HepG2 (cell line): ENCODE results near the gene STK11. TPM values are rescaled to one million over a fixed set of nuclear protein-coding genes. Genes with fewer than 3 reads are reported as not detected.
A peak's percentile ranks its signal among the peaks of the same experiment; 100 is the strongest.

Source experiments
- ATF7 ChIP-seq, 2 experiments: fragments of 450-650 bp in 1 of 2; sonication (generic) in 1 of 2; formaldehyde crosslinking in 1 of 2; IDR thresholded peaks; 2 replicates each; pipeline versions ENCODE4 v1.4.0 to v1.6.1; 2016 to 2020; ENCODE audit warnings: antibody characterized with exemption in 1 of 2, mild to moderate bottlenecking in 1 of 2, missing genetic modification reagents in 1 of 2
- CENPX ChIP-seq: sonication (generic); formaldehyde crosslinking; IDR thresholded peaks from 2 replicates; pipeline ENCODE4 v1.9.0; 2021; ENCODE audit warnings: mild to moderate bottlenecking, missing genetic modification reagents, moderate library complexity
- DMAP1 ChIP-seq: IDR thresholded peaks from 2 replicates; pipeline ENCODE4 v1.6.1; 2016
- FOXK2 ChIP-seq: fragments of 450-650 bp; IDR thresholded peaks from 2 replicates; pipeline ENCODE4 v1.6.1; 2016
- FOXM1 ChIP-seq: sonication (generic); formaldehyde crosslinking; IDR thresholded peaks from 2 replicates; pipeline ENCODE4 v1.5.0; 2020; ENCODE audit warnings: missing genetic modification reagents
- FOXP4 ChIP-seq: sonication (generic); formaldehyde crosslinking; IDR thresholded peaks from 2 replicates; pipeline ENCODE4 v1.4.0; 2020; ENCODE audit warnings: missing genetic modification reagents
- GLI4 ChIP-seq: sonication (generic); formaldehyde crosslinking; IDR thresholded peaks from 2 replicates; pipeline ENCODE4 v1.5.1; 2020; ENCODE audit warnings: missing genetic modification reagents, mild to moderate bottlenecking, moderate library complexity, borderline replicate concordance
- HCFC1 ChIP-seq: fragments of 150-350 bp; IDR thresholded peaks from 2 replicates; pipeline ENCODE4 v1.6.1; 2014; ENCODE audit warnings: low read depth, low read length
- HNF4A ChIP-seq: sonication (generic); formaldehyde crosslinking; IDR thresholded peaks from 2 replicates; pipeline ENCODE4 v1.4.0; 2020; ENCODE audit warnings: missing genetic modification reagents
- MED1 ChIP-seq: sonication (generic); formaldehyde crosslinking; IDR thresholded peaks from 2 replicates; pipeline ENCODE4 v1.4.0; 2020; ENCODE audit warnings: missing genetic modification reagents
- POLR2A ChIP-seq, 2 experiments: IDR thresholded peaks; 2 replicates each; pipeline ENCODE4 v1.6.1; 2011; ENCODE audit warnings: low read depth in 2 of 2, low read length in 2 of 2, mild to moderate bottlenecking in 1 of 2, moderate library complexity in 1 of 2; ENCODE audit not compliant: insufficient read depth in 1 of 2
- TP53 ChIP-seq: sonication (generic); formaldehyde crosslinking; conservative IDR thresholded peaks from 2 replicates; pipeline ENCODE4 v1.4.0; 2020; ENCODE audit warnings: missing genetic modification reagents
- ZMAT3 ChIP-seq: sonication (generic); formaldehyde crosslinking; conservative IDR thresholded peaks from 2 replicates; pipeline ENCODE4 v1.7.0; 2021; ENCODE audit warnings: missing genetic modification reagents
- ZNF230 ChIP-seq: sonication (generic); formaldehyde crosslinking; IDR thresholded peaks from 2 replicates; pipeline ENCODE4 v1.4.0; 2020; ENCODE audit warnings: mild to moderate bottlenecking, missing genetic modification reagents
- ZNF484 ChIP-seq: sonication (generic); formaldehyde crosslinking; IDR thresholded peaks from 2 replicates; pipeline ENCODE4 v1.5.1; 2020; ENCODE audit warnings: mild to moderate bottlenecking, low read depth, missing genetic modification reagents, borderline replicate concordance
- ZNF670 ChIP-seq: sonication (generic); formaldehyde crosslinking; IDR thresholded peaks from 2 replicates; pipeline ENCODE4 v1.8.0; 2022; ENCODE audit warnings: mild to moderate bottlenecking, missing genetic modification reagents, borderline replicate concordance
- ZNF879 ChIP-seq: sonication (generic); formaldehyde crosslinking; IDR thresholded peaks from 2 replicates; pipeline ENCODE4 v1.8.1; 2023; ENCODE audit warnings: missing genetic modification reagents
- polyA plus RNA-seq, 8 experiments: library from polyadenylated mRNA; depleted of rRNA in 3 of 8; stranded (reverse) in 7 of 8; unstranded in 1 of 8; fragments of >200 nt; fragmentation: Illumina TruSeq in 4 of 8; extraction: Trizol in 4 of 8; gene quantifications; 2 replicates each; pipeline versions ENCODE4 v1.2.1 to v1.2.3, GENCODE V29; 2011 to 2016; ENCODE audit warnings: low read depth in 4 of 8, missing spikeins in 1 of 8, mixed read lengths in 1 of 8; ENCODE audit not compliant: insufficient read depth in 1 of 8
- total RNA-seq, 5 experiments: library from RNA; depleted of rRNA; stranded (reverse); fragments of >200 nt; fragmentation: Illumina TruSeq; extraction: Trizol; gene quantifications; 2 replicates each; pipeline ENCODE4 v1.2.3, GENCODE V29; 2016; ENCODE audit warnings: low read depth in 1 of 5
- TF ChIP-seq, protein P1 (sequence below): sonication (generic); formaldehyde crosslinking; IDR thresholded peaks from 2 replicates; pipeline ENCODE4 v1.5.0; 2020; ENCODE audit warnings: mild to moderate bottlenecking, missing genetic modification reagents, borderline replicate concordance
- TF ChIP-seq, protein P2 (sequence below): sonication (generic); formaldehyde crosslinking; conservative IDR thresholded peaks from 2 replicates; pipeline ENCODE4 v1.4.0; 2020; ENCODE audit warnings: missing genetic modification reagents
- TF ChIP-seq, protein P3 (sequence below): sonication (generic); formaldehyde crosslinking; IDR thresholded peaks from 2 replicates; pipeline ENCODE4 v1.4.0; 2020; ENCODE audit warnings: mild to moderate bottlenecking, missing genetic modification reagents

The STK11 gene
- total and polyA plus RNA-seq, 2 of the 13 experiments (the other 11 are each of a cell fraction or from before 2014, with no cell fraction given) = 27.5 to 43.6 TPM

- TF ChIP-seq ZNF484 (CRISPR knock-in tag) (no peak), FOXK2 (no peak), FOXP4 (no peak), HCFC1 (no peak), DMAP1 (CRISPR knock-in tag) (no peak), FOXM1 (CRISPR knock-in tag) (no peak), POLR2A (IDR thresholded peaks at IDR 0.05; ENCODE audit: insufficient read depth in 1 of 2, low read depth in 2 of 2, low read length in 2 of 2) (0 out of 4 replicates have a peak, but pooled peaks of 1 of the 2 experiments have one; percentile 15), GLI4 (no peak), MED1 (CRISPR knock-in tag) (0 out of 2 replicates have a peak, but pooled peaks have one; percentile 20), ZNF230 (no peak), TP53 (CRISPR knock-in tag) (no peak), ZNF670 (CRISPR knock-in tag) (no peak), HNF4A (CRISPR knock-in tag) (0 out of 2 replicates have a peak, but pooled peaks have one; percentile 7), ZMAT3 (0 out of 2 replicates have a peak, but pooled peaks have one; percentile 58), ZNF879 (CRISPR knock-in tag) (no peak), CENPX (no peak), ATF7 (IDR thresholded peaks at IDR 0.05) (no peak), ATF7 (CRISPR knock-in tag; IDR thresholded peaks at IDR 0.05) (no peak)
- TF ChIP-seq, protein P1, sequence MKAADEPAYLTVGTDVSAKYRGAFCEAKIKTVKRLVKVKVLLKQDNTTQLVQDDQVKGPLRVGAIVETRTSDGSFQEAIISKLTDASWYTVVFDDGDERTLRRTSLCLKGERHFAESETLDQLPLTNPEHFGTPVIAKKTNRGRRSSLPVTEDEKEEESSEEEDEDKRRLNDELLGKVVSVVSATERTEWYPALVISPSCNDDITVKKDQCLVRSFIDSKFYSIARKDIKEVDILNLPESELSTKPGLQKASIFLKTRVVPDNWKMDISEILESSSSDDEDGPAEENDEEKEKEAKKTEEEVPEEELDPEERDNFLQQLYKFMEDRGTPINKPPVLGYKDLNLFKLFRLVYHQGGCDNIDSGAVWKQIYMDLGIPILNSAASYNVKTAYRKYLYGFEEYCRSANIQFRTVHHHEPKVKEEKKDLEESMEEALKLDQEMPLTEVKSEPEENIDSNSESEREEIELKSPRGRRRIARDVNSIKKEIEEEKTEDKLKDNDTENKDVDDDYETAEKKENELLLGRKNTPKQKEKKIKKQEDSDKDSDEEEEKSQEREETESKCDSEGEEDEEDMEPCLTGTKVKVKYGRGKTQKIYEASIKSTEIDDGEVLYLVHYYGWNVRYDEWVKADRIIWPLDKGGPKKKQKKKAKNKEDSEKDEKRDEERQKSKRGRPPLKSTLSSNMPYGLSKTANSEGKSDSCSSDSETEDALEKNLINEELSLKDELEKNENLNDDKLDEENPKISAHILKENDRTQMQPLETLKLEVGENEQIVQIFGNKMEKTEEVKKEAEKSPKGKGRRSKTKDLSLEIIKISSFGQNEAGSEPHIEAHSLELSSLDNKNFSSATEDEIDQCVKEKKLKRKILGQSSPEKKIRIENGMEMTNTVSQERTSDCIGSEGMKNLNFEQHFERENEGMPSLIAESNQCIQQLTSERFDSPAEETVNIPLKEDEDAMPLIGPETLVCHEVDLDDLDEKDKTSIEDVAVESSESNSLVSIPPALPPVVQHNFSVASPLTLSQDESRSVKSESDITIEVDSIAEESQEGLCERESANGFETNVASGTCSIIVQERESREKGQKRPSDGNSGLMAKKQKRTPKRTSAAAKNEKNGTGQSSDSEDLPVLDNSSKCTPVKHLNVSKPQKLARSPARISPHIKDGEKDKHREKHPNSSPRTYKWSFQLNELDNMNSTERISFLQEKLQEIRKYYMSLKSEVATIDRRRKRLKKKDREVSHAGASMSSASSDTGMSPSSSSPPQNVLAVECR (CRISPR knock-in tag) = peak; percentile 68; the same call in 1 of the 2 replicates
- TF ChIP-seq, protein P2, sequence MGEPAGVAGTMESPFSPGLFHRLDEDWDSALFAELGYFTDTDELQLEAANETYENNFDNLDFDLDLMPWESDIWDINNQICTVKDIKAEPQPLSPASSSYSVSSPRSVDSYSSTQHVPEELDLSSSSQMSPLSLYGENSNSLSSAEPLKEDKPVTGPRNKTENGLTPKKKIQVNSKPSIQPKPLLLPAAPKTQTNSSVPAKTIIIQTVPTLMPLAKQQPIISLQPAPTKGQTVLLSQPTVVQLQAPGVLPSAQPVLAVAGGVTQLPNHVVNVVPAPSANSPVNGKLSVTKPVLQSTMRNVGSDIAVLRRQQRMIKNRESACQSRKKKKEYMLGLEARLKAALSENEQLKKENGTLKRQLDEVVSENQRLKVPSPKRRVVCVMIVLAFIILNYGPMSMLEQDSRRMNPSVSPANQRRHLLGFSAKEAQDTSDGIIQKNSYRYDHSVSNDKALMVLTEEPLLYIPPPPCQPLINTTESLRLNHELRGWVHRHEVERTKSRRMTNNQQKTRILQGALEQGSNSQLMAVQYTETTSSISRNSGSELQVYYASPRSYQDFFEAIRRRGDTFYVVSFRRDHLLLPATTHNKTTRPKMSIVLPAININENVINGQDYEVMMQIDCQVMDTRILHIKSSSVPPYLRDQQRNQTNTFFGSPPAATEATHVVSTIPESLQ (CRISPR knock-in tag) = no peak
- TF ChIP-seq, protein P3, sequence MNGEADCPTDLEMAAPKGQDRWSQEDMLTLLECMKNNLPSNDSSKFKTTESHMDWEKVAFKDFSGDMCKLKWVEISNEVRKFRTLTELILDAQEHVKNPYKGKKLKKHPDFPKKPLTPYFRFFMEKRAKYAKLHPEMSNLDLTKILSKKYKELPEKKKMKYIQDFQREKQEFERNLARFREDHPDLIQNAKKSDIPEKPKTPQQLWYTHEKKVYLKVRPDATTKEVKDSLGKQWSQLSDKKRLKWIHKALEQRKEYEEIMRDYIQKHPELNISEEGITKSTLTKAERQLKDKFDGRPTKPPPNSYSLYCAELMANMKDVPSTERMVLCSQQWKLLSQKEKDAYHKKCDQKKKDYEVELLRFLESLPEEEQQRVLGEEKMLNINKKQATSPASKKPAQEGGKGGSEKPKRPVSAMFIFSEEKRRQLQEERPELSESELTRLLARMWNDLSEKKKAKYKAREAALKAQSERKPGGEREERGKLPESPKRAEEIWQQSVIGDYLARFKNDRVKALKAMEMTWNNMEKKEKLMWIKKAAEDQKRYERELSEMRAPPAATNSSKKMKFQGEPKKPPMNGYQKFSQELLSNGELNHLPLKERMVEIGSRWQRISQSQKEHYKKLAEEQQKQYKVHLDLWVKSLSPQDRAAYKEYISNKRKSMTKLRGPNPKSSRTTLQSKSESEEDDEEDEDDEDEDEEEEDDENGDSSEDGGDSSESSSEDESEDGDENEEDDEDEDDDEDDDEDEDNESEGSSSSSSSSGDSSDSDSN (CRISPR knock-in tag) = peak; percentile 47
These were observed 32.3 kb upstream of the STK11 start (continued) for GRCh38 chr19:1173159-1173844.
